Liver (tissue), 3 donors: Measurements from ENCODE around the gene PSMB10.

Experiments
- GABPA ChIP-seq, 2 donors: IDR thresholded peaks in 1 of 2; conservative IDR thresholded peaks in 1 of 2; 2 replicates each; pipeline ENCODE4 v1.6.1; 2016; ENCODE audit warnings: antibody characterized with exemption in 2 of 2, mild to moderate bottlenecking in 1 of 2, moderate library complexity in 1 of 2
- TF ChIP-seq, protein P1 (sequence below): fragments of 150-350 bp; IDR thresholded peaks from 2 replicates; pipeline ENCODE4 v1.5.1; 2017; ENCODE audit warnings: improper control_type of control experiment, low read depth, low read length; ENCODE audit not compliant: missing input control
- TF ChIP-seq, protein P2 (sequence below): IDR thresholded peaks from 2 replicates; pipeline ENCODE4 v1.6.1; 2016; ENCODE audit warnings: antibody characterized with exemption
- donor health status: healthy.
- donor health status: healthy.

DNA sequence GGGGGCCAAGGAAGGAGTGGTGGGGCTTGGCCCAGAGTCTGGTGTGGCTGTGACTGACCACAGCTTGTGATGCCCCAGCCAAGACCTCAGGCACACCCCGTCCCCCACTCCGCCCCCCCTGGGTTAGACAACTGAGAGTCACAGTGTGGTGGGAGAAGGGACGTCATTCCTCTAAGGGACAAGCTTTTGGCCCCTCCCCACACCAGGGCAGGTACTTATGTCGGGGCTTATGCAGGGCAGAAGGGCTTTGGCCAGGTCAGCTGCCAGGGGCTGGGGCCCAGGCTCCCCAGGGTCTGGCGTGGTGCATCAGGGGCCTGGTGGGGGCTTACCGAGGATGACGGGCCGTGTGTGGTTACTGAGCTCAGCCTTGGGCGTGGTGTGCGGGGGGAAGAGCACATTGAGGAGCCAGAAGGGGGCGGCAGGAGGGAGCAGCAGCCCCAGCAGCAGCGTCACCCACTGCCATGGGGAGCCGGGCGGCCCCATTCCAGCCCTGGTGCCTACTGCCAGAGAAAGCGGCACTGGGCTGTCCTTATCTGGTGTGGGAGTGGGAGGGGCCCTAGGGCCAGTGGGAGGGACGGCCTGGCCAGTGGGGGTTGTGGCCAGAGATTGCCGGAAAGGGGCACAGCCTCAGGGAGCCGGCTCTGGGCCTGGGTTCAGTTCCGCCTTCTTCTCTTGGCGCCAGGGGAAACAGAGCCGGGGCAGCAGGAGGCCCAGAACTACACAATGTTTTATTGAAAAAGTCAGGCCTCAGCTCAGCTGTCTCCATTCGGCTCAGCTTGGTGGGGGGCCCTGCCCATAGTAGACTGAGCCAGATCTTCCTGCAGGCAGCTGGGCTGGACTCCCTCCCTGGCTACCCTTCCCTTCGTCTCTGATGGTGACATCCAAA lies 7.2 kb upstream of the PSMB10 start, which contains the start of gene LCAT:
- TF ChIP-seq, protein P1, sequence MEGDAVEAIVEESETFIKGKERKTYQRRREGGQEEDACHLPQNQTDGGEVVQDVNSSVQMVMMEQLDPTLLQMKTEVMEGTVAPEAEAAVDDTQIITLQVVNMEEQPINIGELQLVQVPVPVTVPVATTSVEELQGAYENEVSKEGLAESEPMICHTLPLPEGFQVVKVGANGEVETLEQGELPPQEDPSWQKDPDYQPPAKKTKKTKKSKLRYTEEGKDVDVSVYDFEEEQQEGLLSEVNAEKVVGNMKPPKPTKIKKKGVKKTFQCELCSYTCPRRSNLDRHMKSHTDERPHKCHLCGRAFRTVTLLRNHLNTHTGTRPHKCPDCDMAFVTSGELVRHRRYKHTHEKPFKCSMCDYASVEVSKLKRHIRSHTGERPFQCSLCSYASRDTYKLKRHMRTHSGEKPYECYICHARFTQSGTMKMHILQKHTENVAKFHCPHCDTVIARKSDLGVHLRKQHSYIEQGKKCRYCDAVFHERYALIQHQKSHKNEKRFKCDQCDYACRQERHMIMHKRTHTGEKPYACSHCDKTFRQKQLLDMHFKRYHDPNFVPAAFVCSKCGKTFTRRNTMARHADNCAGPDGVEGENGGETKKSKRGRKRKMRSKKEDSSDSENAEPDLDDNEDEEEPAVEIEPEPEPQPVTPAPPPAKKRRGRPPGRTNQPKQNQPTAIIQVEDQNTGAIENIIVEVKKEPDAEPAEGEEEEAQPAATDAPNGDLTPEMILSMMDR: no peak
- TF ChIP-seq, protein P2, sequence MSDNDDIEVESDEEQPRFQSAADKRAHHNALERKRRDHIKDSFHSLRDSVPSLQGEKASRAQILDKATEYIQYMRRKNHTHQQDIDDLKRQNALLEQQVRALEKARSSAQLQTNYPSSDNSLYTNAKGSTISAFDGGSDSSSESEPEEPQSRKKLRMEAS: no peak
- peak in 1 of 2 donors; percentile 57 for TF ChIP-seq GABPA (IDR thresholded peaks at IDR 0.05 in 1 of 2, conservative IDR thresholded peaks at IDR 0.05 in 1 of 2)
